ENCODE measurements around the gene ANXA4. TPM values are rescaled to one million over a fixed set of nuclear protein-coding genes. Genes with fewer than 3 reads are reported as not detected.
A peak's percentile ranks its signal among the peaks of the same experiment; 100 is the strongest.

Gene ANXA4
- total RNA-seq (10 to 100 TPM; 10.4 to 27.6 (median 20.0) TPM), total RNA-seq (3.0 to 34.6 (median 11.0) reads per million in 29 experiments)
- 13.2 TPM for total RNA-seq (2013)

GRCh38 chr2:69741575-69742321, at the start of gene ANXA4:
ANXA4 (plus strand) TSS chr2:69742134; CDS start chr2:69781566, 39,432 bp downstream.
- Mint-ChIP-seq H3K4me1 (peaks cover 12 to 29% (median 17%) of the 10 kb centered on the region in 3 donors), H3K36me3 (no peaks in the 10 kb centered on the region), H3K27ac (peak within 1 kb of the TSS; percentile 89 to 90), H3K9me3 (no peaks in the 10 kb centered on the region), H3K4me3 (peak within 1 kb of the TSS; percentile 92 to 96 (median 95)), H3K27me3 (no peaks in the 10 kb centered on the region)
- Histone ChIP-seq H3K36me3 (ENCODE audit: control insufficient read depth in 2 of 2, extremely low read depth in 1 of 2, insufficient read depth in 1 of 2, low read length in 1 of 2) (no peaks in the 10 kb centered on the region), H3K27me3 (replicated peaks in 1 of 2; ENCODE audit: control insufficient read depth in 2 of 2, extremely low read depth in 1 of 2, insufficient read depth in 2 of 2, low read length in 1 of 2) (peaks cover 0 to 3% of the 10 kb centered on the region in 2 experiments), H3K4me1 (ENCODE audit: control insufficient read depth in 1 of 2, extremely low read depth in 1 of 2, insufficient read depth in 2 of 2, low read length in 2 of 2) (peaks cover 2 to 15% of the 10 kb centered on the region in 2 experiments), H3K9me3 (no peaks in the 10 kb centered on the region), H3K4me3 (ENCODE audit: control insufficient read depth in 1 of 2, extremely low read depth in 1 of 2, low read length in 1 of 2) (peak within 1 kb of the TSS; percentile 79 to 82), H3K27ac (ENCODE audit: low read length) (no peak within 1 kb of the TSS)
- DNase-seq (peak; percentile 7 to 71 (median 35)), ATAC-seq (replicated peaks in 1 of 4) (peak; percentile 83 to 93 (median 90))
- under 1% methylated on average over 73 of the region's 75 CpGs for WGBS (ENCODE audit: insufficient coverage)
- ChIA-PET POLR2A (interaction anchor here in 1 of 2 donors (0.5 kb wide), 1 partner anchor 128 kb away, joined by 4 read pairs; no protein-coding TSS in a partner anchor), CTCF (interaction anchor here in 1 of 2 donors (1.1 kb wide), 1 partner anchor 17 kb away, joined by 4 read pairs; no protein-coding TSS in a partner anchor)

GRCh38 chr2:69692424-69692823, 49.5 kb upstream of the ANXA4 start:
- no peak overlapping the region for H3K4me3 ChIP-seq (ENCODE audit: control insufficient read depth in 1 of 2, extremely low read depth in 1 of 2, low read length in 1 of 2)
- H3K27me3 ChIP-seq (replicated peaks in 1 of 2; ENCODE audit: control insufficient read depth in 2 of 2, extremely low read depth in 1 of 2, insufficient read depth in 2 of 2, low read length in 1 of 2), result no peaks in the 10 kb centered on the region

DNA sequence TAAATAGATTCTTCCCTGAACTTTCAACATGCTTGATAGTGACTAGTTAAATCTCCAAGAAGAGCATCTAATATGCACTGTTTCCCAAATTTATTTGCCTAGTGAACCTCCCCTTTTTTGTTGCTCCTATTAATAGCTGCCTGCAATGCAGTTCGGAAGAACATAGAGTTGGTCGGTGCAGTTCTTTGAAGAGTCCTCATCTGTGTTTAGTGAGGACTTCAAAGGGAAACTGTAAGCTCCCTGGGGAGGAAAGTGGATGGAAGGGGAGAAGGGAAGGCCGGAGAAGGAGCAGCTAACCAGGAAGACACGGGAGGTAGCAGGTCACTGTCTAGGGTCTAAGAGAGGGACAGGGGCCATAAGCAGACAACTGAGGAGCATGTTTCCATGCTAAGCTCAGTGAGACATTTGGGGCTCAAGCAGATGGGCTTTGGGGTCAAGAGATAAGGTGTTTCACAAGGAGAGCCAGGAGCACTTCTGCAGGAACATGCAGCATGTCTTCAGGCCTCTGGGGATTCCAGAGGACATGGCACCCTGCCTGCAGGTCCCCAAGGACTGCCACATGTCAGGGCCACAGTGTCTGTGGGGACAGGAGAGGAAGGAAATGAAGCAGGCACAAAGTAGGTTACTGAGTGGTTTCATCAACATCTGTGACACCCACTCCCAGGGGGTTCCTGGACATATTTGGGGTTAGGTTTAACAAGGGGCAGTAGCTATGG, 48.7 kb upstream of the ANXA4 start:
- Histone ChIP-seq H3K36me3 (ENCODE audit: control insufficient read depth in 2 of 2, extremely low read depth in 1 of 2, insufficient read depth in 1 of 2, low read length in 1 of 2) (no peaks in the 10 kb centered on the region), H3K4me1 (ENCODE audit: control insufficient read depth in 1 of 2, extremely low read depth in 1 of 2, insufficient read depth in 2 of 2, low read length in 2 of 2) (peaks cover 69 to 72% of the 10 kb centered on the region in 2 experiments), H3K9me3 (no peaks in the 10 kb centered on the region), H3K27me3 (replicated peaks in 1 of 2; ENCODE audit: control insufficient read depth in 2 of 2, extremely low read depth in 1 of 2, insufficient read depth in 2 of 2, low read length in 1 of 2) (no peaks in the 10 kb centered on the region), H3K4me3 (ENCODE audit: control insufficient read depth in 1 of 2, extremely low read depth in 1 of 2, low read length in 1 of 2) (no peak overlapping the region), H3K27ac (ENCODE audit: low read length) (peak overlapping the region; percentile 93)
- Mint-ChIP-seq H3K27me3 (no peaks in the 10 kb centered on the region), H3K27ac (peak overlapping the region; percentile 99), H3K9me3 (no peaks in the 10 kb centered on the region), H3K36me3 (no peaks in the 10 kb centered on the region), H3K4me3 (peak overlapping the region; percentile 70 to 81 (median 71)), H3K4me1 (peaks cover 88 to 97% (median 93%) of the 10 kb centered on the region in 3 donors)
- ChIA-PET POLR2A (interaction anchor here (0.6 to 1.5 kb wide), 3 partner anchors 32 to 52 kb away, joined by 3 to 5 read pairs (median 4); no protein-coding TSS in a partner anchor), CTCF (interaction anchor here in 1 of 2 donors (1.1 to 1.5 kb wide), 2 partner anchors 31 to 49 kb away, joined by 3 to 4 read pairs; no protein-coding TSS in a partner anchor)
- DNase-seq (peak in 34 of 35 experiments; percentile 14 to 70 (median 35)), ATAC-seq (replicated peaks in 1 of 4) (peak; percentile 54 to 69 (median 68))
- WGBS (ENCODE audit: insufficient coverage), result 46% methylated on average over 4 of the region's 4 CpGs

More at GRCh38 chr2:69692424-69692823, 49.5 kb upstream of the ANXA4 start:
- Mint-ChIP-seq H3K27me3 (no peaks in the 10 kb centered on the region), H3K27ac (peak overlapping the region; percentile 99), H3K36me3 (no peaks in the 10 kb centered on the region), H3K9me3 (no peaks in the 10 kb centered on the region), H3K4me1 (peaks cover 86 to 97% (median 94%) of the 10 kb centered on the region in 3 donors), H3K4me3 (peak overlapping the region in 1 of 3 donors; percentile 81)
- ATAC-seq (replicated peaks in 1 of 4) (no peak), DNase-seq (no peak)
- Histone ChIP-seq H3K9me3 (no peaks in the 10 kb centered on the region), H3K4me1 (ENCODE audit: control insufficient read depth in 1 of 2, extremely low read depth in 1 of 2, insufficient read depth in 2 of 2, low read length in 2 of 2) (peaks cover 67 to 68% of the 10 kb centered on the region in 2 experiments), H3K36me3 (ENCODE audit: control insufficient read depth in 2 of 2, extremely low read depth in 1 of 2, insufficient read depth in 1 of 2, low read length in 1 of 2) (no peaks in the 10 kb centered on the region), H3K27ac (ENCODE audit: low read length) (peak overlapping the region; percentile 93)
- CTCF ChIA-PET, result no interaction called here
- POLR2A ChIA-PET, result no interaction called here
- WGBS (ENCODE audit: insufficient coverage), result no CpG with 5 or more reads among the region's 2 CpGs

GRCh38 chr2:69693775-69694450, 48.0 kb upstream of the ANXA4 start:
- H3K27ac Mint-ChIP-seq, result peak overlapping the region; percentile 99
- Histone ChIP-seq H3K4me1 (ENCODE audit: control insufficient read depth in 1 of 2, extremely low read depth in 1 of 2, insufficient read depth in 2 of 2, low read length in 2 of 2) (peaks cover 62 to 72% of the 10 kb centered on the region in 2 experiments), H3K27ac (ENCODE audit: low read length) (peak overlapping the region; percentile 93), H3K27me3 (replicated peaks in 1 of 2; ENCODE audit: control insufficient read depth in 2 of 2, extremely low read depth in 1 of 2, insufficient read depth in 2 of 2, low read length in 1 of 2) (no peaks in the 10 kb centered on the region), H3K4me3 (ENCODE audit: control insufficient read depth in 1 of 2, extremely low read depth in 1 of 2, low read length in 1 of 2) (peak overlapping the region; percentile 25 to 26), H3K9me3 (no peaks in the 10 kb centered on the region), H3K36me3 (ENCODE audit: control insufficient read depth in 2 of 2, extremely low read depth in 1 of 2, insufficient read depth in 1 of 2, low read length in 1 of 2) (no peaks in the 10 kb centered on the region)
- no CpG with 5 or more reads among the region's 6 CpGs for WGBS (ENCODE audit: insufficient coverage)
- H3K4me1 Mint-ChIP-seq, result peaks cover 88 to 97% (median 93%) of the 10 kb centered on the region in 3 donors
- no peaks in the 10 kb centered on the region for H3K9me3 Mint-ChIP-seq
- H3K36me3 Mint-ChIP-seq, result no peaks in the 10 kb centered on the region
- CTCF ChIA-PET, result interaction anchor here in 1 of 2 donors (1.1 to 1.5 kb wide), 2 partner anchors 30 to 49 kb away, joined by 3 to 4 read pairs; no protein-coding TSS in a partner anchor
- H3K27me3 Mint-ChIP-seq, result no peaks in the 10 kb centered on the region
- POLR2A ChIA-PET, result interaction anchor here in 1 of 2 donors (0.6 to 1.5 kb wide), 2 partner anchors 48 to 53 kb away, joined by 3 to 4 read pairs; no protein-coding TSS in a partner anchor
- ATAC-seq (replicated peaks in 1 of 4) (peak; percentile 83 to 89 (median 87)), DNase-seq (peak; percentile 23 to 85 (median 57))
- peak overlapping the region; percentile 70 to 81 (median 71) for H3K4me3 Mint-ChIP-seq

GRCh38 chr2:69694894-69695849, 46.8 kb upstream of the ANXA4 start:
- no peak for ATAC-seq (replicated peaks in 1 of 4)
- Histone ChIP-seq H3K27ac (ENCODE audit: low read length) (peak overlapping the region; percentile 42), H3K9me3 (no peaks in the 10 kb centered on the region), H3K27me3 (replicated peaks in 1 of 2; ENCODE audit: control insufficient read depth in 2 of 2, extremely low read depth in 1 of 2, insufficient read depth in 2 of 2, low read length in 1 of 2) (no peaks in the 10 kb centered on the region), H3K4me3 (ENCODE audit: control insufficient read depth in 1 of 2, extremely low read depth in 1 of 2, low read length in 1 of 2) (peak overlapping the region in 1 of 2 donors; percentile 25), H3K36me3 (ENCODE audit: control insufficient read depth in 2 of 2, extremely low read depth in 1 of 2, insufficient read depth in 1 of 2, low read length in 1 of 2) (no peaks in the 10 kb centered on the region), H3K4me1 (ENCODE audit: control insufficient read depth in 1 of 2, extremely low read depth in 1 of 2, insufficient read depth in 2 of 2, low read length in 2 of 2) (peaks cover 54 to 71% of the 10 kb centered on the region in 2 experiments)
- H3K9me3 Mint-ChIP-seq, result no peaks in the 10 kb centered on the region
- H3K4me3 Mint-ChIP-seq, result peak overlapping the region in 1 of 3 donors; percentile 81
- no peaks in the 10 kb centered on the region for H3K36me3 Mint-ChIP-seq
- peaks cover 92 to 96% (median 94%) of the 10 kb centered on the region in 3 donors for H3K4me1 Mint-ChIP-seq
- POLR2A ChIA-PET, result interaction anchor here (0.6 to 0.7 kb wide), 2 partner anchors 157 to 196 kb away, joined by 3 read pairs; no protein-coding TSS in a partner anchor
- 92% methylated on average over 6 of the region's 12 CpGs for WGBS (ENCODE audit: insufficient coverage)
- H3K27ac Mint-ChIP-seq, result peak overlapping the region; percentile 90 to 91
- H3K27me3 Mint-ChIP-seq, result no peaks in the 10 kb centered on the region
- CTCF ChIA-PET, result interaction anchor here in 1 of 2 donors (0.5 to 1.8 kb wide), 2 partner anchors 18 to 121 kb away, joined by 5 to 8 read pairs; no protein-coding TSS in a partner anchor
- DNase-seq, result no peak
